ENCODE results near the gene DSN1.

DNA sequence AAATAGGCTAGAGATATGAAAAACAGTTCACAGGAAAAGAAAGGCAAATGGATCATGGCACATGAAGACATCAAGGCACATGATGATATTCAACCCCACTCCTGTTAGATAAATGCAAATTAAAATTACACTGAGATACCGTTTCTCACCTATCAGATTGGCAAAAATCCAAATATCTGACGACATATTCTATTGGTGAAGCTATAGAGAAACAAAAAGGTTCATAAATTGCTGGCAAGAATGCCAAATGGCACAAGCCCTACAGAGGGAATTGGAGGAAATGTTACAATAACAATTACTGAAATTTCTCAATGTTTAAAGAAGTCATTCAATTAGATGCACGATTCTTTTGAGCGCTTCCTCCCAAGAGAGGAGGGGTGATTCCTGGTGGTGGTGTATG lies 45.3 kb upstream of the DSN1 start:
- TF ChIP-seq EGR1 (IDR thresholded peaks at IDR 0.05) (no peak), FOXM1 (IDR thresholded peaks at IDR 0.05; ENCODE audit: borderline replicate concordance, low read depth) (no peak), YY1 (IDR thresholded peaks at IDR 0.05; ENCODE audit: low read depth) (no peak), EP300 (IDR thresholded peaks at IDR 0.05; ENCODE audit: borderline replicate concordance) (no peak), RAD21 (IDR thresholded peaks at IDR 0.05; ENCODE audit: low read depth) (no peak), NFIC (IDR thresholded peaks at IDR 0.05) (0 out of 2 replicates have a peak, but pooled peaks have one; percentile 14), TCF12 (IDR thresholded peaks at IDR 0.05; ENCODE audit: low read depth) (no peak), CREB1 (IDR thresholded peaks at IDR 0.05; ENCODE audit: low read depth) (no peak), ZBTB7A (IDR thresholded peaks at IDR 0.05; ENCODE audit: low read depth) (no peak), TAF1 (IDR thresholded peaks at IDR 0.05; ENCODE audit: low read depth) (no peak)
- TF ChIP-seq, protein P1, sequence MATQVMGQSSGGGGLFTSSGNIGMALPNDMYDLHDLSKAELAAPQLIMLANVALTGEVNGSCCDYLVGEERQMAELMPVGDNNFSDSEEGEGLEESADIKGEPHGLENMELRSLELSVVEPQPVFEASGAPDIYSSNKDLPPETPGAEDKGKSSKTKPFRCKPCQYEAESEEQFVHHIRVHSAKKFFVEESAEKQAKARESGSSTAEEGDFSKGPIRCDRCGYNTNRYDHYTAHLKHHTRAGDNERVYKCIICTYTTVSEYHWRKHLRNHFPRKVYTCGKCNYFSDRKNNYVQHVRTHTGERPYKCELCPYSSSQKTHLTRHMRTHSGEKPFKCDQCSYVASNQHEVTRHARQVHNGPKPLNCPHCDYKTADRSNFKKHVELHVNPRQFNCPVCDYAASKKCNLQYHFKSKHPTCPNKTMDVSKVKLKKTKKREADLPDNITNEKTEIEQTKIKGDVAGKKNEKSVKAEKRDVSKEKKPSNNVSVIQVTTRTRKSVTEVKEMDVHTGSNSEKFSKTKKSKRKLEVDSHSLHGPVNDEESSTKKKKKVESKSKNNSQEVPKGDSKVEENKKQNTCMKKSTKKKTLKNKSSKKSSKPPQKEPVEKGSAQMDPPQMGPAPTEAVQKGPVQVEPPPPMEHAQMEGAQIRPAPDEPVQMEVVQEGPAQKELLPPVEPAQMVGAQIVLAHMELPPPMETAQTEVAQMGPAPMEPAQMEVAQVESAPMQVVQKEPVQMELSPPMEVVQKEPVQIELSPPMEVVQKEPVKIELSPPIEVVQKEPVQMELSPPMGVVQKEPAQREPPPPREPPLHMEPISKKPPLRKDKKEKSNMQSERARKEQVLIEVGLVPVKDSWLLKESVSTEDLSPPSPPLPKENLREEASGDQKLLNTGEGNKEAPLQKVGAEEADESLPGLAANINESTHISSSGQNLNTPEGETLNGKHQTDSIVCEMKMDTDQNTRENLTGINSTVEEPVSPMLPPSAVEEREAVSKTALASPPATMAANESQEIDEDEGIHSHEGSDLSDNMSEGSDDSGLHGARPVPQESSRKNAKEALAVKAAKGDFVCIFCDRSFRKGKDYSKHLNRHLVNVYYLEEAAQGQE (IDR thresholded peaks at IDR 0.05; ENCODE audit: low read depth): no peak
- TF ChIP-seq, protein P2, sequence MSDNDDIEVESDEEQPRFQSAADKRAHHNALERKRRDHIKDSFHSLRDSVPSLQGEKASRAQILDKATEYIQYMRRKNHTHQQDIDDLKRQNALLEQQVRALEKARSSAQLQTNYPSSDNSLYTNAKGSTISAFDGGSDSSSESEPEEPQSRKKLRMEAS (IDR thresholded peaks at IDR 0.05): no peak
